ENCODE data around the gene LNP1. TPM values are rescaled to one million over a fixed set of nuclear protein-coding genes. Genes with fewer than 3 reads are reported as not detected.

LNP1 gene
- total and polyA plus RNA-seq, 8 donors = 1.1 to 2.4 (median 1.5) TPM

DNA sequence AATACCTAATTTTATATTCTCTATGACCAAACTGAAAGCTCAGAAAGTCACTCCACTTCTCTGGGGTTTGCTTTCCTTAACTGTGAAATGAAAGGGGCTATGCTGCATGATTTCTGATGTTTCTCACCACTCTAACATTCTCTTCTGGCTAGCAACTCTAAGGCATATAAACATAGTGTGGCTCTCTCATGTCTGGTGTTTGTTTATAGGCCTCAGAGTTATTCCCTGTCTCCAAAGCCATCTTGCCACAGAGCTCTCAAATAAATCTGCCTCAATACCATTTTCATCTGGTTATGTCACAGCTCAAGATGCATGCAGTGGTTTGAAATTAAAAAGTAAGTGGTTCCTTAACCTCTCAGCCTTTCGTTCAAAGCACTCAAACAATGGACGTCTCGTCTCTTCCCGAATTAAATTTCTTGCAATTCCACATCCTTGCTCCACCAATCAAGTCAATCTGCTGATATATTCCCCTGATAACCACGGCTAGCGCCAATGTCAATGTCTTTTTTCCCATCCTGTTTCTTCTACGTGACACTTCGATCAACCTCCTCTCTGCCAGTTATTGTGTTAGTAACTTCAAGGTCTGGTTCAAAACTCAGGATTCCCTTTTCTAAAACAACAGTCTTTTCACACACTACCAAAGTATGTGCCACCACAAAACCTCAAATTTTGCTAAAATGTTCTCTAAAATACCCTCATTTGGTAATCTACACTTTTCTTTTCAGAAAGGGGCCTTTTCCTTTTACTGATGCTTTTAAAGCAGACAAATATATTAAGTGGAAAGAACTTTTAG lies 16.4 kb upstream of the LNP1 start:
- WGBS, 2 donors = 87 to 90% methylated on average over 8 of the region's 8 CpGs
- Histone ChIP-seq H3K36me3 (peaks cover 0 to 16% (median 0%) of the 10 kb centered on the region in 3 donors), H3K9me3 (no peaks in the 10 kb centered on the region), H3K27ac (no peak overlapping the region), H3K4me3 (no peak overlapping the region), H3K27me3 (no peaks in the 10 kb centered on the region), H3K4me1 (peaks cover 10 to 15% (median 10%) of the 10 kb centered on the region in 3 donors)
- TF ChIP-seq, protein P1, sequence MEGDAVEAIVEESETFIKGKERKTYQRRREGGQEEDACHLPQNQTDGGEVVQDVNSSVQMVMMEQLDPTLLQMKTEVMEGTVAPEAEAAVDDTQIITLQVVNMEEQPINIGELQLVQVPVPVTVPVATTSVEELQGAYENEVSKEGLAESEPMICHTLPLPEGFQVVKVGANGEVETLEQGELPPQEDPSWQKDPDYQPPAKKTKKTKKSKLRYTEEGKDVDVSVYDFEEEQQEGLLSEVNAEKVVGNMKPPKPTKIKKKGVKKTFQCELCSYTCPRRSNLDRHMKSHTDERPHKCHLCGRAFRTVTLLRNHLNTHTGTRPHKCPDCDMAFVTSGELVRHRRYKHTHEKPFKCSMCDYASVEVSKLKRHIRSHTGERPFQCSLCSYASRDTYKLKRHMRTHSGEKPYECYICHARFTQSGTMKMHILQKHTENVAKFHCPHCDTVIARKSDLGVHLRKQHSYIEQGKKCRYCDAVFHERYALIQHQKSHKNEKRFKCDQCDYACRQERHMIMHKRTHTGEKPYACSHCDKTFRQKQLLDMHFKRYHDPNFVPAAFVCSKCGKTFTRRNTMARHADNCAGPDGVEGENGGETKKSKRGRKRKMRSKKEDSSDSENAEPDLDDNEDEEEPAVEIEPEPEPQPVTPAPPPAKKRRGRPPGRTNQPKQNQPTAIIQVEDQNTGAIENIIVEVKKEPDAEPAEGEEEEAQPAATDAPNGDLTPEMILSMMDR (IDR thresholded peaks at IDR 0.05) = no peak
- DNase-seq (no peak), ATAC-seq (no peak), FAIRE-seq (no peak)
- intact Hi-C loops (cut with DNase I) = no loop called here

DNA sequence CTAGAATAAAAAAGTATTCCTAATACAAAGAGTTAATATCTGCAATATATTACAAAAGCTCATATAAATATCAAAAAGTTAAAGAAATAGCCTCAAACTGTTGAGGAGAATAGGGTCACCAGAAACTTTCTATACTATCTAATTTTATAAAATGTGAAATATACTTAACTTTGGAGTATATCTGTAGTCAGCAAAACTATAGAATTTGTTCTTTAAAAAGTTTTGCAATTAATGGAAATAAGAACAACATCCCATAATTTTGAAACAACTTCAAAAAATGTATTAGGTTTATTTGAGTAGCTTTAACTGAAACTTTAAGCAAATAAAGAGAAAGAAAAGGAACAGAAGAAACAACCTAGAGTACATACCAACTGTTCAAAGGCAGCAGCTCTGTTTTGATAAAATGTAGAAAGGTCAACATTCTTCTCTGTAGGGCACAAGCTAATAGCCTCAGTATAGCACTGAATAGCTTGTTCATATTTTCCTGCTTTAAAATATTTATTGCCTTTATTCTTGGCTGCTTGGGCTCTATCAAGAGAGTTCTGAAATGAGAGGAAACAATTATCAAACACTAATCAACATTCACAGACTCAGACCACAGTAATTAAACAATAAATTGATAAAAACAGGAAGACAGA lies 14.8 kb upstream of the LNP1 start:
- no peak overlapping the region for H3K27ac ChIP-seq
- peak; percentile 58 to 83 (median 79) for ATAC-seq
- H3K27me3 ChIP-seq = no peaks in the 10 kb centered on the region
- DNase-seq = no peak
- peak; percentile 63 for FAIRE-seq
- TF ChIP-seq, protein P1 (IDR thresholded peaks at IDR 0.05) = no peak
- H3K36me3 ChIP-seq = peaks cover 0 to 6% (median 0%) of the 10 kb centered on the region in 3 donors
- peaks cover 10 to 15% (median 11%) of the 10 kb centered on the region in 3 donors for H3K4me1 ChIP-seq
- no peaks in the 10 kb centered on the region for H3K9me3 ChIP-seq
- H3K4me3 ChIP-seq = no peak overlapping the region
- intact Hi-C loops (cut with DNase I) = no loop called here

DNA sequence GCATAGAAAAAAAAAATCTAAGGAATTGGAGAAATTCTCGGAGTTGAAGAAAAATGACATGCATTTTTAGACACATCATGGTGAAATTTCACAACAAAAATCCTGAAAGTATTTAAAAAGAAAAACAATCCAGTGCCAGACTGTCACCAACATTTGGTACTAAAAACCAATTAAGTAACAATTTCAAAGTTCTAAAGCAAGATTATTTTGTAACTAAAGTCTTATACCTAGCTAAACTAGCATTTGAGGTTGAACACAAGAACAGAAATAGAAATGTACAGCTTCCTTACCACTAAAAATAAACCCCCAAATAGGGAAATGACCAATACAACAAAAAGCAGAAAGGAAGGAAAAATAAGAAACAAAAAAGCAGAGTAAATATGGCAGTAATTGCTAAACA lies 12.3 kb upstream of the LNP1 start:
- DNase-seq (no peak), FAIRE-seq (no peak), ATAC-seq (no peak)
- H3K27ac ChIP-seq = no peak overlapping the region
- intact Hi-C loops (cut with DNase I) = no loop called here
- 100% methylated on average over 1 of the region's 1 CpG for WGBS, 2 donors
- H3K9me3 ChIP-seq = no peaks in the 10 kb centered on the region
- no peaks in the 10 kb centered on the region for H3K36me3 ChIP-seq
- no peak overlapping the region for H3K4me3 ChIP-seq
- no peaks in the 10 kb centered on the region for H3K27me3 ChIP-seq
- H3K4me1 ChIP-seq = peaks cover 13 to 23% (median 16%) of the 10 kb centered on the region in 3 donors
- TF ChIP-seq, protein P1 (IDR thresholded peaks at IDR 0.05) = no peak

DNA sequence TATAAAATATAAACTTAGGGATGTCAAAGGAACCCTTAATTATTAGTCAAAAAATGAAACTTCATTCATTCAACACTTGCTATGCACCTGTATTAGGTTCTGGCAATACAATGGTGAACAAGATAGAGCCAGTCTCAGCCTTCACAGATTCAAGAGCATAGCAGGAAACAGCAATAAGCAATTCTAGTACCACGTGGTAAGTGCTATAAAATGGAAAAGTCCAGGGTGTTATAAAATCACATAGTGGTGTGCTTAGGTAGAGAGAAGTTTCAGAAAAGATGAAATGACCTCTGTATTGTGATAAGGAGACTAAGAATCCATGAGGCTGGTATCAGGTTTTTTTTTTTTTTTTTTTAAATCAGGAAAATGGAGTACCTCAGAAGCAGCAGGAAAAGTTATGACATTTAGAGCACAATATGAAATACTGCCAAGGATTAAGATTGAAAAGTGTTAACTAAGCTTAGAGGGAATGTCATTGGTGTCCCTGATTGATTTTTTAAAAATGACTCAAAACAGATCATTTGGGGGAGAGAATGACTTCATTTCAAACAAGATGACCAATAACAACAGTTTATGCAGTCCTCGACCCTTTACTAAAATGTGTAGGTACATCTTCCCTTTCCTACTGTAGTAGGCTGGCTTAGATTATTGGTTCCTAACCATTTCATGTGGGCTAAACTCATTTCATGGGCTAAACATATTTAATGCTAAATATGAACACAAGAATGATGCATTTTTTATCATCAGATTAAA lies 5.5 kb upstream of the LNP1 start:
- intact Hi-C loops (cut with DNase I) = no loop called here
- TF ChIP-seq, protein P1 (IDR thresholded peaks at IDR 0.05) = no peak
- DNase-seq = no peak
- H3K4me1 ChIP-seq = peaks cover 8 to 36% (median 21%) of the 10 kb centered on the region in 3 donors
- ATAC-seq = no peak
- WGBS, 2 donors = 62 to 67% methylated on average over 2 of the region's 2 CpGs
- H3K27me3 ChIP-seq = no peaks in the 10 kb centered on the region
- H3K9me3 ChIP-seq = no peaks in the 10 kb centered on the region
- no peaks in the 10 kb centered on the region for H3K36me3 ChIP-seq
- H3K27ac ChIP-seq = no peak overlapping the region
- no peak overlapping the region for H3K4me3 ChIP-seq
- FAIRE-seq = no peak

Measured in pancreas (tissue), 10 donors.